GM12892 (cell line): Measurements from ENCODE around the gene PEX10.

ENCODE experiments used
- POLR2A ChIP-seq: IDR thresholded peaks from 2 replicates; pipeline ENCODE4 v1.6.1; 2011; ENCODE audit warnings: low read depth, low read length, control low read depth
- POLR2AphosphoS5 ChIP-seq: IDR thresholded peaks from 2 replicates; pipeline ENCODE4 v1.6.1; 2011; ENCODE audit warnings: low read depth, low read length, control low read depth
- TAF1 ChIP-seq: IDR thresholded peaks from 2 replicates; pipeline ENCODE4 v1.6.1; 2011; ENCODE audit warnings: low read depth, mild to moderate bottlenecking, control low read depth, low read length, borderline replicate concordance

GRCh38 chr1:2437617-2438016, 25.3 kb upstream of the PEX10 start:
- TF ChIP-seq POLR2A (no peak), POLR2AphosphoS5 (no peak), TAF1 (no peak)
